ENCODE measurements around the gene RASEF. TPM values are rescaled to one million over a fixed set of nuclear protein-coding genes. Genes with fewer than 3 reads are reported as not detected.
"Not testable (repeated sequence)": the region's sequence is repeated elsewhere in the genome, so short reads cannot be mapped to it uniquely, and the experiment has no call there.

The RASEF gene
- total RNA-seq, result not detected

GRCh38 chr9:83062651-83063527, at the start of gene RASEF:
TSS of gene RASEF (minus strand) at chr9:83063142. CDS start at chr9:83062867, 275 bp downstream.
- no peak for DNase-seq

GRCh38 chr9:83111169-83111568, 48.2 kb upstream of the RASEF start:
- DNase-seq, result no peak

- DNase-seq, result no peak
Observed at GRCh38 chr9:83109296-83109695, 46.4 kb upstream of the RASEF start.

- DNase-seq, result no peak
Observed at GRCh38 chr9:83108208-83108607, 45.3 kb upstream of the RASEF start.

GRCh38 chr9:83106772-83107171, 43.8 kb upstream of the RASEF start:
- DNase-seq, result no peak

- no peak for DNase-seq
Observed at GRCh38 chr9:83106263-83106662, 43.3 kb upstream of the RASEF start.

GRCh38 chr9:83097633-83098032, 34.7 kb upstream of the RASEF start:
- DNase-seq, result no peak

- not testable (repeated sequence) for DNase-seq
Observed at GRCh38 chr9:83093311-83093710, 30.4 kb upstream of the RASEF start.

- DNase-seq, result no peak
Observed at GRCh38 chr9:83081846-83082245, 18.9 kb upstream of the RASEF start.

GRCh38 chr9:83081010-83081409, 18.1 kb upstream of the RASEF start:
- no peak for DNase-seq

GRCh38 chr9:83075932-83076331, 13.0 kb upstream of the RASEF start:
- not testable (repeated sequence) for DNase-seq

GRCh38 chr9:83072498-83072897, 9.6 kb upstream of the RASEF start:
- not testable (repeated sequence) for DNase-seq

GRCh38 chr9:83071626-83072025, 8.7 kb upstream of the RASEF start:
- no peak for DNase-seq

- DNase-seq, result no peak
Observed at GRCh38 chr9:83070261-83070660, 7.3 kb upstream of the RASEF start.

- DNase-seq, result no peak
Observed at GRCh38 chr9:83069651-83070050, 6.7 kb upstream of the RASEF start.

GRCh38 chr9:83068414-83068813, 5.5 kb upstream of the RASEF start:
- no peak for DNase-seq

- DNase-seq, result no peak
Observed at GRCh38 chr9:83067579-83067978, 4.6 kb upstream of the RASEF start.

GRCh38 chr9:83066771-83067170, 3.8 kb upstream of the RASEF start:
- DNase-seq, result no peak

- no peak for DNase-seq
Observed at GRCh38 chr9:83065233-83065632, 2.3 kb upstream of the RASEF start.

GRCh38 chr9:83061990-83062650, 822 bp downstream of the RASEF start:
- no peak for DNase-seq

- DNase-seq, result no peak
Observed at GRCh38 chr9:83061036-83061435, 1.9 kb downstream of the RASEF start.

- DNase-seq, result no peak
Observed at GRCh38 chr9:83060556-83060955, 2.4 kb downstream of the RASEF start.

- no peak for DNase-seq
Observed at GRCh38 chr9:83059417-83059816, 3.5 kb downstream of the RASEF start.

- no peak for DNase-seq
Observed at GRCh38 chr9:83056911-83057310, 6.0 kb downstream of the RASEF start.
